ENCODE results near the gene PNRC1. TPM values are rescaled to one million over a fixed set of nuclear protein-coding genes. Genes with fewer than 3 reads are reported as not detected.
"Not testable (repeated sequence)": the region's sequence is repeated elsewhere in the genome, so short reads cannot be mapped to it uniquely, and the experiment has no call there.

PNRC1 gene
- total and polyA plus RNA-seq, 2 of the 4 experiments (the other 2 are of a cell fraction) = 6.5 to 8.1 TPM

GRCh38 chr6:89128256-89128671 lies 47.7 kb downstream of the PNRC1 start:
- H2AFZ ChIP-seq (replicated peaks; ENCODE audit: low read length, poor library complexity); H2AK9ac ChIP-seq (replicated peaks; ENCODE audit: low read depth, low read length, poor library complexity); H2BK20ac ChIP-seq (ENCODE audit: low read depth, low read length); H3K14ac ChIP-seq (replicated peaks; ENCODE audit: low read depth, low read length); H3K4me2 ChIP-seq (ENCODE audit: low read depth, low read length); dilution Hi-C loops (cut with HindIII; ENCODE audit: low sequenced_read_pairs, unreplicated experiment); POLR2A ChIA-PET (ENCODE audit: unreplicated experiment); H2AK5ac ChIP-seq (ENCODE audit: low read depth, low read length); H3K9me1 ChIP-seq (ENCODE audit: insufficient read depth, low read length); H3K9ac ChIP-seq (ENCODE audit: low read depth, low read length); H3K4me1 ChIP-seq (ENCODE audit: control insufficient read depth, insufficient read depth, low read length); H3K18ac ChIP-seq (ENCODE audit: low read depth, low read length); H2BK15ac ChIP-seq (ENCODE audit: low read depth, low read length); H3K4me3 ChIP-seq (ENCODE audit: insufficient read depth, low read depth, low read length); BruUV-seq (replicated peaks); ATAC-seq (ENCODE audit: low read depth); H3K23ac ChIP-seq (ENCODE audit: low read depth, low read length); H3K36me3 ChIP-seq (ENCODE audit: control insufficient read depth, insufficient read depth, low read length); intact Hi-C loops (cut with micrococcal nuclease); H3K4ac ChIP-seq (ENCODE audit: low read depth, low read length); H3K9me3 ChIP-seq (ENCODE audit: control insufficient read depth, insufficient read depth, low read length); H3K27ac ChIP-seq (ENCODE audit: insufficient read depth, low read length); H3K27me3 ChIP-seq (ENCODE audit: control insufficient read depth, insufficient read depth, low read length); H3K56ac ChIP-seq (ENCODE audit: extremely low read depth, insufficient read depth, low read length); DNase-seq; CTCF ChIA-PET; H4K5ac ChIP-seq (ENCODE audit: low read depth, low read length); H4K91ac ChIP-seq (ENCODE audit: insufficient read depth, low read depth, low read length); H3K79me1 ChIP-seq (ENCODE audit: low read depth in 1 of 2, low read length in 2 of 2); H2BK120ac ChIP-seq (ENCODE audit: low read depth, low read length); H4K8ac ChIP-seq (ENCODE audit: low read depth in 2 of 2, low read length in 2 of 2); H2BK5ac ChIP-seq (ENCODE audit: low read depth, low read length, poor library complexity, severe bottlenecking); H4K20me1 ChIP-seq (ENCODE audit: insufficient read depth, low read length): not testable (repeated sequence)
- no CpG with 5 or more reads among the region's 2 CpGs for WGBS, 2 experiments (ENCODE audit: extremely low coverage in 2 of 2, insufficient read length in 1 of 2)
- in situ Hi-C loops (cut with MboI; ENCODE audit: low sequenced_read_pairs) = loop anchor here (10.0 to 25.0 kb wide), 2 partner anchors 117 to 234 kb away; partner anchors contain the start of gene UBE2J1

Measured in IMR-90 (cell line).